BLaER1 treated with 17β-estradiol and CSF1 and Interleukin-3, amounts not matched to agents 10 nM and 100 nM (cell line): Measurements from ENCODE around the gene ABHD4.
"Not testable (repeated sequence)": the region's sequence is repeated elsewhere in the genome, so short reads cannot be mapped to it uniquely, and the experiment has no call there.

Source experiments
- H3K27ac ChIP-seq, 11 experiments: shearing (Covaris generic); formaldehyde crosslinking; 2 replicates each; pipeline ENCODE4 v1.8.1; 2022
- H3K27me3 ChIP-seq, 11 experiments: shearing (Covaris generic); formaldehyde crosslinking; 2 replicates each; pipeline ENCODE4 v1.8.1; 2022
- H3K36me3 ChIP-seq, 11 experiments: shearing (Covaris generic); formaldehyde crosslinking; 2 replicates each; pipeline ENCODE4 v1.8.1; 2022
- H3K4me1 ChIP-seq, 10 experiments: shearing (Covaris generic); formaldehyde crosslinking; 2 replicates each; pipeline ENCODE4 v1.8.1; 2022
- H3K4me2 ChIP-seq, 11 experiments: shearing (Covaris generic); formaldehyde crosslinking; 2 replicates each; pipeline ENCODE4 v1.8.1; 2022
- H3K4me3 ChIP-seq, 10 experiments: shearing (Covaris generic); formaldehyde crosslinking; 2 replicates each; pipeline ENCODE4 v1.8.1; 2022
- H3K9ac ChIP-seq, 11 experiments: shearing (Covaris generic); formaldehyde crosslinking; 2 replicates each; pipeline ENCODE4 v1.8.1; 2022
- H3K9me3 ChIP-seq, 11 experiments: shearing (Covaris generic); formaldehyde crosslinking; replicated peaks in 1 of 11; 2 replicates each; pipeline ENCODE4 v1.8.1; 2022
- H4K20me1 ChIP-seq, 11 experiments: shearing (Covaris generic); formaldehyde crosslinking; 2 replicates each; pipeline ENCODE4 v1.8.1; 2022
- Cebpa-rat ChIP-seq, 11 experiments: shearing (Covaris generic); IDR thresholded peaks; 2 replicates each; pipeline ENCODE4 v1.8.1; 2022

The ABHD4 gene

DNA sequence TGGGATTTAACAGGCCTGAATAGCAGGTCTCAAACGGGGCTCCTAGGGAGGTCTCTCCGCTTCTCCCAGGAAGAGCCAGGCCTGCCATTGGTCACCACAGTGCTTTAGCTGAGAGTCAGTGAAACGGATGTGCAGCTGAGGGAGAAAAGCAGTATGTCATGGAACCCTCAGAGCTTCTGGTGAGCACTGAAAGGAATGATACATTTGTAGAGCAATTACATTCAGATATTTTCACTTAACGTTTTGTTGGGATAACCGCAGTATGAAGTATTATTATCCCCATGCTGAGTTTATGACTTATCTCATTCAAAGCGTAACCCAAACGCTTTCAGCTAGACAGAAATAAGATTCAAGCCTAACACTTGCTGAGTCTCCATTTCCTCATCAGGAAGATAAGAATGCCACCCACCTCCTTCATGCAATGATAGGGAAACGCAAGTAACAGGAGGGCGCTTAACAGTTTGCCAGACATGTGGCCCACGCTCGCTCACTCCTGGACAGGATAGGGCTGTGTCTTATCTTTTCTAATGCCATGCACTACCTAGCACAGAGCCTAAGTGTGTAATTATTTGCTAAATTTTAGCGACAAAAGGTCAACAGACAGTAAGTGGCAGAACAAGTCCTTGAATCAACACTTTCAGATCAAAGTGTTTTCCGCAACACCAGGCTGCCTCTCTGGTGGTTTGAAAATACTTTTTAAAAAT, 37.3 kb upstream of the ABHD4 start:
- no peak for TF ChIP-seq Cebpa-rat (IDR thresholded peaks at IDR 0.05)
- no peaks in the 10 kb centered on the region for H3K9me3 ChIP-seq
- peak overlapping the region; percentile 11 to 99 (median 95); a peak in 20 of 22 replicates for H3K9ac ChIP-seq
- H3K27ac ChIP-seq, result peak overlapping the region; percentile 4 to 100 (median 100); a peak in 20 of 22 replicates
- H3K4me1 ChIP-seq, result peaks cover 91 to 100% (median 97%) of the 10 kb centered on the region in 10 experiments
- H3K27me3 ChIP-seq, result no peaks in the 10 kb centered on the region
- peaks cover 0 to 26% (median 12%) of the 10 kb centered on the region in 11 experiments; a peak in 13 of 22 replicates for H3K36me3 ChIP-seq
- H3K4me3 ChIP-seq, result peak overlapping the region in 7 of 10 experiments; percentile 18 to 51 (median 42); a peak in 7 of 20 replicates
- peaks cover 0 to 3% (median 0%) of the 10 kb centered on the region in 11 experiments; a peak in 2 of 22 replicates for H4K20me1 ChIP-seq
- peak overlapping the region; percentile 83 to 98 (median 92) for H3K4me2 ChIP-seq

DNA sequence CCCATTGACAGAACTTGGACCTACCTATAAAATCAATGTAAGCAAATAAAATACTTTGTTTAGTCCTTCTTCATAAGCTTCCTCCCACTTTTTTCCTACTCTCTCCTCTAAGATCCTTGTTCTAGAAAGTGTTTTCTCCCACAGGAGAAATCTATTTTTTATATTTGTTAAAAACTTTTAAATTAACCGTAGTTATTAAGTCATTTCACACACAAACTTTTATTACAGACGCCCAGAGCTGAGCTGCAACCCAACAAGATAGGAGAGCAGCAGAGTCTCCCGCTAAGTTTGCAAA, 36.8 kb upstream of the ABHD4 start:
- Histone ChIP-seq H3K4me2 (peak overlapping the region; percentile 83 to 98 (median 92)), H3K36me3 (peaks cover 0 to 31% (median 14%) of the 10 kb centered on the region in 11 experiments; a peak in 14 of 22 replicates), H3K27ac (peak overlapping the region in 10 of 11 experiments; percentile 49 to 100 (median 100); a peak in 20 of 22 replicates), H3K9ac (peak overlapping the region; percentile 11 to 99 (median 95); a peak in 20 of 22 replicates), H3K27me3 (no peaks in the 10 kb centered on the region), H4K20me1 (peaks cover 0 to 6% (median 0%) of the 10 kb centered on the region in 11 experiments; a peak in 2 of 22 replicates), H3K9me3 (no peaks in the 10 kb centered on the region), H3K4me1 (peaks cover 93 to 100% (median 98%) of the 10 kb centered on the region in 10 experiments), H3K4me3 (peak overlapping the region in 8 of 10 experiments; percentile 18 to 51 (median 40); a peak in 12 of 20 replicates)
- TF ChIP-seq Cebpa-rat (IDR thresholded peaks at IDR 0.05), result no peak

- peaks cover 0 to 36% (median 15%) of the 10 kb centered on the region in 11 experiments; a peak in 14 of 22 replicates for H3K36me3 ChIP-seq
- H3K4me1 ChIP-seq, result peaks cover 93 to 100% (median 100%) of the 10 kb centered on the region in 10 experiments
- peak in 7 of 11 experiments; percentile 40 to 96 (median 75); a peak in 11 of 22 replicates for TF ChIP-seq Cebpa-rat (IDR thresholded peaks at IDR 0.05)
- H3K4me2 ChIP-seq, result peak overlapping the region; percentile 83 to 98 (median 92)
- H3K4me3 ChIP-seq, result peak overlapping the region in 9 of 10 experiments; percentile 9 to 51 (median 39); a peak in 13 of 20 replicates
- no peaks in the 10 kb centered on the region for H3K27me3 ChIP-seq
- no peaks in the 10 kb centered on the region for H3K9me3 ChIP-seq
- H4K20me1 ChIP-seq, result peaks cover 0 to 6% (median 0%) of the 10 kb centered on the region in 11 experiments; a peak in 2 of 22 replicates
- H3K9ac ChIP-seq, result peak overlapping the region; percentile 11 to 99 (median 95); a peak in 20 of 22 replicates
- peak overlapping the region; percentile 12 to 100 (median 100); a peak in 20 of 22 replicates for H3K27ac ChIP-seq
Measured at GRCh38 chr14:22561661-22562579, 36.2 kb upstream of the ABHD4 start.

GRCh38 chr14:22563987-22564386, 34.1 kb upstream of the ABHD4 start:
- peaks cover 95 to 100% (median 100%) of the 10 kb centered on the region in 10 experiments for H3K4me1 ChIP-seq
- peak overlapping the region in 10 of 11 experiments; percentile 36 to 100 (median 100); a peak in 18 of 22 replicates for H3K27ac ChIP-seq
- no peak overlapping the region for H3K4me3 ChIP-seq
- no peaks in the 10 kb centered on the region for H3K27me3 ChIP-seq
- H4K20me1 ChIP-seq, result peaks cover 0 to 16% (median 0%) of the 10 kb centered on the region in 11 experiments; a peak in 2 of 22 replicates
- H3K9ac ChIP-seq, result peak overlapping the region in 9 of 11 experiments; percentile 0 to 99 (median 96); a peak in 16 of 22 replicates
- H3K4me2 ChIP-seq, result peak overlapping the region; percentile 37 to 98 (median 92); a peak in 21 of 22 replicates
- TF ChIP-seq Cebpa-rat (IDR thresholded peaks at IDR 0.05), result no peak
- peaks cover 0 to 57% (median 17%) of the 10 kb centered on the region in 11 experiments; a peak in 14 of 22 replicates for H3K36me3 ChIP-seq
- H3K9me3 ChIP-seq, result no peaks in the 10 kb centered on the region

- TF ChIP-seq Cebpa-rat (IDR thresholded peaks at IDR 0.05), result no peak
- no peaks in the 10 kb centered on the region for H3K27me3 ChIP-seq
- H3K9me3 ChIP-seq, result no peaks in the 10 kb centered on the region
- H3K4me3 ChIP-seq, result no peak overlapping the region
- peak overlapping the region in 10 of 11 experiments; percentile 36 to 100 (median 100); a peak in 18 of 22 replicates for H3K27ac ChIP-seq
- peak overlapping the region; percentile 37 to 98 (median 92); a peak in 21 of 22 replicates for H3K4me2 ChIP-seq
- H3K9ac ChIP-seq, result peak overlapping the region; percentile 0 to 99 (median 95); a peak in 18 of 22 replicates
- peaks cover 0 to 19% (median 0%) of the 10 kb centered on the region in 11 experiments; a peak in 2 of 22 replicates for H4K20me1 ChIP-seq
- peaks cover 95 to 100% (median 100%) of the 10 kb centered on the region in 10 experiments for H3K4me1 ChIP-seq
- H3K36me3 ChIP-seq, result peaks cover 0 to 61% (median 19%) of the 10 kb centered on the region in 11 experiments; a peak in 14 of 22 replicates
Measured at GRCh38 chr14:22564463-22564862, 33.6 kb upstream of the ABHD4 start.

GRCh38 chr14:22565391-22565945, 32.6 kb upstream of the ABHD4 start:
- Histone ChIP-seq H3K27me3 (no peaks in the 10 kb centered on the region), H3K27ac (peak overlapping the region; percentile 25 to 100 (median 100); a peak in 19 of 22 replicates), H3K4me3 (peak overlapping the region in 1 of 10 experiments; percentile 6; a peak in 1 of 20 replicates), H3K9me3 (no peaks in the 10 kb centered on the region), H3K4me2 (peak overlapping the region; percentile 43 to 98 (median 92); a peak in 21 of 22 replicates), H3K36me3 (peaks cover 0 to 69% (median 19%) of the 10 kb centered on the region in 11 experiments; a peak in 14 of 22 replicates), H3K9ac (peak overlapping the region in 10 of 11 experiments; percentile 3 to 99 (median 96); a peak in 19 of 22 replicates), H3K4me1 (peaks cover 95 to 100% (median 97%) of the 10 kb centered on the region in 10 experiments), H4K20me1 (peaks cover 0 to 23% (median 0%) of the 10 kb centered on the region in 11 experiments; a peak in 2 of 22 replicates)
- TF ChIP-seq Cebpa-rat (IDR thresholded peaks at IDR 0.05), result no peak

- H3K4me1 ChIP-seq, result peaks cover 89 to 100% (median 95%) of the 10 kb centered on the region in 10 experiments
- H3K36me3 ChIP-seq, result peaks cover 7 to 77% (median 27%) of the 10 kb centered on the region in 11 experiments; a peak in 19 of 22 replicates
- H3K9ac ChIP-seq, result peak overlapping the region in 8 of 11 experiments; percentile 3 to 99 (median 96); a peak in 13 of 22 replicates
- peaks cover 0 to 23% (median 0%) of the 10 kb centered on the region in 11 experiments; a peak in 2 of 22 replicates for H4K20me1 ChIP-seq
- H3K9me3 ChIP-seq, H3K4me3 ChIP-seq, H3K27me3 ChIP-seq: not testable (repeated sequence)
- peak overlapping the region; percentile 43 to 98 (median 92); a peak in 21 of 22 replicates for H3K4me2 ChIP-seq
- peak overlapping the region in 9 of 11 experiments; percentile 42 to 100 (median 100); a peak in 16 of 22 replicates for H3K27ac ChIP-seq
Measured at GRCh38 chr14:22566266-22566665, 31.8 kb upstream of the ABHD4 start.
